H1 (cell line): ENCODE measurements around the gene DOCK9. TPM values are rescaled to one million over a fixed set of nuclear protein-coding genes. Genes with fewer than 3 reads are reported as not detected.

Experiments
- CTCF ChIA-PET: fragments of 300-600 bp; sonication (Branson Sonifier 250); formaldehyde crosslinking; loops from one replicate; lab custom pipeline; 2021; ENCODE audit not compliant: partially characterized antibody; lab: Charles Lee
- POLR2A ChIA-PET: fragments of 300-600 bp; sonication (Branson Sonifier 250); formaldehyde crosslinking; loops from one replicate; lab custom pipeline; 2021; ENCODE audit warnings: inconsistent platforms; ENCODE audit not compliant: partially characterized antibody; lab: Charles Lee
- DNase-seq, 2 experiments: peaks; one replicate each; pipeline versions ENCODE4 v3.0.0 to v3.0.0-alpha.2; 2010 to 2022; ENCODE audit warnings: low spot score in 2 of 2, low read depth in 1 of 2, mixed read lengths in 1 of 2
- FAIRE-seq: peaks from 2 replicates; lab custom pipeline; 2011; peaks lifted over from hg19 to GRCh38; lab: Jason Lieb, UNC
- H2AFZ ChIP-seq: 2 replicates; pipeline ENCODE4 v1.8.1; 2012; ENCODE audit warnings: low read length, inconsistent platforms
- H2AK5ac ChIP-seq: 2 replicates; pipeline ENCODE4 v1.6.1; 2013; ENCODE audit warnings: low read depth, low read length
- H2BK120ac ChIP-seq: replicated peaks from 2 replicates; pipeline ENCODE3; 2013; ENCODE audit warnings: low read depth, low read length, inconsistent platforms
- H2BK12ac ChIP-seq: 2 replicates; pipeline ENCODE4 v1.6.1; 2013; ENCODE audit warnings: low read depth, low read length
- H2BK15ac ChIP-seq: 2 replicates; pipeline ENCODE4 v1.6.1; 2013; ENCODE audit warnings: low read length
- H2BK20ac ChIP-seq: 2 replicates; pipeline ENCODE4 v1.6.1; 2013; ENCODE audit warnings: low read length
- H2BK5ac ChIP-seq: 2 replicates; pipeline ENCODE4 v1.6.1; 2013; ENCODE audit warnings: low read depth, low read length
- H3K14ac ChIP-seq: 2 replicates; pipeline ENCODE4 v1.6.1; 2013; ENCODE audit warnings: inconsistent platforms; ENCODE audit not compliant: insufficient read length
- H3K18ac ChIP-seq: 2 replicates; pipeline ENCODE4 v1.6.1; 2013; ENCODE audit warnings: low read length; ENCODE audit errors: extremely low read depth
- H3K23ac ChIP-seq: 2 replicates; pipeline ENCODE4 v1.6.1; 2013; ENCODE audit warnings: inconsistent platforms; ENCODE audit not compliant: insufficient read length
- H3K23me2 ChIP-seq: 2 replicates; pipeline ENCODE4 v1.6.1; 2013; ENCODE audit warnings: low read depth, low read length
- H3K27ac ChIP-seq: 2 replicates; pipeline ENCODE4 v1.6.1; 2011; ENCODE audit warnings: low read depth, low read length, inconsistent platforms
- H3K27me3 ChIP-seq, 4 experiments: replicated peaks in 1 of 4; 1 replicate in 1 of 4; 2 replicates in 3 of 4; pipeline versions ENCODE4 v1.6.1 to v1.8.1; 2011 to 2013; ENCODE audit warnings: low read length in 3 of 4, mild to moderate bottlenecking in 3 of 4, inconsistent platforms in 2 of 4, mixed read lengths in 2 of 4, moderate library complexity in 1 of 4; ENCODE audit not compliant: control insufficient read depth in 3 of 4, insufficient read depth in 3 of 4; ENCODE audit errors: extremely low read depth in 1 of 4
- H3K36me3 ChIP-seq, 4 experiments: 2 replicates each; pipeline versions ENCODE4 v1.6.1 to v1.8.1; 2011 to 2013; ENCODE audit warnings: mild to moderate bottlenecking in 4 of 4, low read length in 3 of 4, moderate library complexity in 2 of 4, control low read depth in 1 of 4, inconsistent platforms in 1 of 4; ENCODE audit not compliant: insufficient read depth in 4 of 4, control insufficient read depth in 2 of 4
- H3K4ac ChIP-seq: replicated peaks from 2 replicates; pipeline ENCODE3; 2013; ENCODE audit warnings: low read length, low read depth, mixed read lengths, inconsistent platforms; ENCODE audit not compliant: insufficient read length
- H3K4me1 ChIP-seq, 4 experiments: replicated peaks in 1 of 4; 1 replicate in 1 of 4; 2 replicates in 3 of 4; pipeline versions ENCODE4 v1.6.1 to v1.8.1; 2011 to 2013; ENCODE audit warnings: low read length in 3 of 4, inconsistent platforms in 2 of 4, mixed read lengths in 1 of 4; ENCODE audit not compliant: insufficient read depth in 4 of 4, control insufficient read depth in 3 of 4
- H3K4me2 ChIP-seq, 2 experiments: 2 replicates each; pipeline versions ENCODE4 v1.6.1 to v1.8.1; 2011 to 2013; ENCODE audit warnings: low read depth in 2 of 2, low read length in 2 of 2, control low read depth in 1 of 2, inconsistent platforms in 1 of 2, mild to moderate bottlenecking in 1 of 2; ENCODE audit not compliant: insufficient read depth in 1 of 2
- H3K4me3 ChIP-seq, 4 experiments: fragments of 200-600, 300-600 bp in 1 of 4; sonication (generic), shearing (Covaris generic), sonication (Bioruptor Twin) in 1 of 4; 2 replicates each; pipeline versions ENCODE4 v1.5.1 to v1.8.1; 2011 to 2016; ENCODE audit warnings: low read length in 4 of 4, low read depth in 3 of 4, control low read depth in 2 of 4, inconsistent platforms in 2 of 4, mild to moderate bottlenecking in 2 of 4, mixed read lengths in 1 of 4, moderate library complexity in 1 of 4; ENCODE audit not compliant: insufficient read depth in 2 of 4; ENCODE audit errors: extremely low read depth in 1 of 4
- H3K56ac ChIP-seq: replicated peaks from 2 replicates; pipeline ENCODE3; 2013; ENCODE audit warnings: low read depth, mild to moderate bottlenecking, mixed read lengths, low read length, inconsistent platforms; ENCODE audit not compliant: insufficient read length
- H3K79me1 ChIP-seq: 2 replicates; pipeline ENCODE4 v1.6.1; 2013; ENCODE audit warnings: low read depth, low read length, control low read depth
- H3K79me2 ChIP-seq, 2 experiments: 2 replicates each; pipeline versions ENCODE4 v1.6.1 to v1.8.1; 2012 to 2013; ENCODE audit warnings: low read length in 2 of 2, mild to moderate bottlenecking in 2 of 2, inconsistent platforms in 1 of 2; ENCODE audit not compliant: insufficient read depth in 2 of 2, control insufficient read depth in 1 of 2
- H3K9ac ChIP-seq, 4 experiments: replicated peaks in 1 of 4; 1 replicate in 1 of 4; 2 replicates in 3 of 4; pipeline versions ENCODE4 v1.6.1 to v1.8.1; 2011 to 2013; ENCODE audit warnings: low read depth in 3 of 4, low read length in 3 of 4, control low read depth in 2 of 4, mild to moderate bottlenecking in 2 of 4, moderate library complexity in 2 of 4, inconsistent platforms in 1 of 4; ENCODE audit errors: extremely low read depth in 1 of 4
- H3K9me3 ChIP-seq, 2 experiments: 2 replicates each; pipeline versions ENCODE4 v1.6.1 to v1.8.1; 2012 to 2013; ENCODE audit warnings: mild to moderate bottlenecking in 2 of 2, moderate library complexity in 2 of 2, control low read depth in 1 of 2, inconsistent platforms in 1 of 2, low read depth in 1 of 2, low read length in 1 of 2, mixed read lengths in 1 of 2; ENCODE audit not compliant: insufficient read depth in 2 of 2
- H4K20me1 ChIP-seq, 2 experiments: replicated peaks in 1 of 2; 2 replicates each; pipeline versions ENCODE3 to v1.8.1; 2011 to 2013; ENCODE audit warnings: inconsistent platforms in 2 of 2, low read length in 2 of 2, mild to moderate bottlenecking in 1 of 2; ENCODE audit not compliant: insufficient read depth in 2 of 2, control insufficient read depth in 1 of 2
- H4K5ac ChIP-seq: 2 replicates; pipeline ENCODE4 v1.6.1; 2013; ENCODE audit warnings: low read length, low read depth, mixed read lengths, inconsistent platforms; ENCODE audit not compliant: insufficient read length
- H4K8ac ChIP-seq: 2 replicates; pipeline ENCODE4 v1.8.0; 2013; ENCODE audit warnings: mild to moderate bottlenecking, moderate library complexity, low read length, inconsistent platforms; ENCODE audit not compliant: insufficient read depth; ENCODE audit errors: extremely low read depth
- H4K91ac ChIP-seq: replicated peaks from 2 replicates; pipeline ENCODE3; 2013; ENCODE audit warnings: low read length, mixed read lengths, inconsistent platforms; ENCODE audit not compliant: insufficient read length
- ASH2L ChIP-seq: fragments of 200-600, 300-600 bp; sonication (generic); IDR thresholded peaks from one replicate; pipeline ENCODE4 v1.7.1; 2017; ENCODE audit warnings: low read length
- CHD2 ChIP-seq: IDR thresholded peaks from 2 replicates; pipeline ENCODE4 v1.6.1; 2012; ENCODE audit warnings: low read length, improper control_type of control experiment
- CREB1 ChIP-seq: IDR thresholded peaks from 2 replicates; pipeline ENCODE4 v1.6.1; 2012; ENCODE audit warnings: inconsistent platforms
- EP300 ChIP-seq, 2 experiments: IDR thresholded peaks; 1 replicate in 1 of 2; 2 replicates in 1 of 2; pipeline ENCODE4 v1.6.1; 2011 to 2012; ENCODE audit warnings: low read depth in 2 of 2, low read length in 2 of 2, mild to moderate bottlenecking in 2 of 2, borderline replicate concordance in 1 of 2, inconsistent platforms in 1 of 2, moderate library complexity in 1 of 2
- GABPA ChIP-seq: IDR thresholded peaks from 2 replicates; pipeline ENCODE4 v1.6.1; 2011; ENCODE audit warnings: mild to moderate bottlenecking, low read length, moderate library complexity, borderline replicate concordance; ENCODE audit not compliant: insufficient read depth
- GTF2F1 ChIP-seq: IDR thresholded peaks from 2 replicates; pipeline ENCODE4 v1.6.1; 2012; ENCODE audit warnings: low read depth, low read length, improper control_type of control experiment, borderline replicate concordance
- HDAC2 ChIP-seq, 2 experiments: fragments of 300-600 bp in 1 of 2; sonication (generic) in 1 of 2; IDR thresholded peaks; 2 replicates each; pipeline ENCODE4 v1.6.1; 2011 to 2012; ENCODE audit warnings: low read depth in 2 of 2, low read length in 2 of 2, mild to moderate bottlenecking in 2 of 2, moderate library complexity in 2 of 2, borderline replicate concordance in 1 of 2, inconsistent platforms in 1 of 2
- MAX ChIP-seq: IDR thresholded peaks from 2 replicates; pipeline ENCODE4 v1.6.1; 2012; ENCODE audit warnings: inconsistent platforms
- RAD21 ChIP-seq, 2 experiments: IDR thresholded peaks in 1 of 2; conservative IDR thresholded peaks in 1 of 2; 2 replicates each; pipeline ENCODE4 v1.6.1; 2011; ENCODE audit warnings: low read depth in 2 of 2, low read length in 2 of 2, improper control_type of control experiment in 1 of 2, inconsistent platforms in 1 of 2, mild to moderate bottlenecking in 1 of 2, moderate library complexity in 1 of 2
- RBBP5 ChIP-seq: IDR thresholded peaks from 2 replicates; pipeline ENCODE4 v1.7.1; 2012; ENCODE audit warnings: low read depth, mild to moderate bottlenecking, inconsistent platforms, low read length, moderate library complexity, borderline replicate concordance
- SP2 ChIP-seq: IDR thresholded peaks from 2 replicates; pipeline ENCODE4 v1.6.1; 2012; ENCODE audit warnings: mild to moderate bottlenecking, low read length, inconsistent platforms
- SUZ12 ChIP-seq: fragments of 200-600 bp; sonication (generic); IDR thresholded peaks from 2 replicates; pipeline ENCODE4 v1.6.1; 2012; ENCODE audit warnings: mild to moderate bottlenecking, inconsistent platforms, low read length, moderate library complexity, mixed read lengths
- TAF1 ChIP-seq: IDR thresholded peaks from 2 replicates; pipeline ENCODE4 v1.6.1; 2011; ENCODE audit warnings: mild to moderate bottlenecking, low read depth, low read length
- TAF7 ChIP-seq: optimal IDR thresholded peaks from 2 replicates; pipeline ENCODE3; 2011; ENCODE audit warnings: low read depth, mild to moderate bottlenecking, inconsistent platforms, low read length, moderate library complexity, borderline replicate concordance
- WGBS, 2 experiments: shearing (Covaris generic) in 1 of 2; methylation state at CpG; one replicate each; pipeline versions ENCODE4 v1.1.6 to v1.1.7; 2013 to 2015; ENCODE audit warnings: low lambda C conversion rate in 2 of 2, mixed read lengths in 2 of 2, inconsistent platforms in 1 of 2, low coverage in 1 of 2, missing lambda C conversion rate in 1 of 2; ENCODE audit not compliant: insufficient replicate concordance in 2 of 2, insufficient coverage in 1 of 2, insufficient read length in 1 of 2; ENCODE audit errors: extremely low coverage in 1 of 2, missing lambda C conversion rate in 1 of 2; 5-methylcytosine and 5-hydroxymethylcytosine counted together
- polyA plus RNA-seq, 7 experiments: library from polyadenylated mRNA; depleted of rRNA in 3 of 7; stranded (reverse) in 5 of 7; unstranded in 2 of 7; fragments of >200 nt in 5 of 7; fragments of 200-250 nt in 2 of 7; gene quantifications; 1 replicate in 5 of 7; 2 replicates in 1 of 7; 4 replicates in 1 of 7; pipeline versions ENCODE4 v1.2.1 to v1.2.3, GENCODE V29; 2011 to 2013; ENCODE audit warnings: missing spikeins in 2 of 7, mixed read lengths in 2 of 7
- total RNA-seq: library from RNA; stranded (reverse); fragmentation: NEBNext Ultra II Directional; extraction: Animal tissue kit (Norgen Biotek cat#: 25700); gene quantifications from 2 replicates; pipeline ENCODE4 v1.2.1, GENCODE V29; 2021

The DOCK9 gene
- total and polyA plus RNA-seq, 2 of the 8 experiments (the other 6 are each of a cell fraction or from before 2014, with no cell fraction given), result 21.6 to 31.5 TPM

DNA sequence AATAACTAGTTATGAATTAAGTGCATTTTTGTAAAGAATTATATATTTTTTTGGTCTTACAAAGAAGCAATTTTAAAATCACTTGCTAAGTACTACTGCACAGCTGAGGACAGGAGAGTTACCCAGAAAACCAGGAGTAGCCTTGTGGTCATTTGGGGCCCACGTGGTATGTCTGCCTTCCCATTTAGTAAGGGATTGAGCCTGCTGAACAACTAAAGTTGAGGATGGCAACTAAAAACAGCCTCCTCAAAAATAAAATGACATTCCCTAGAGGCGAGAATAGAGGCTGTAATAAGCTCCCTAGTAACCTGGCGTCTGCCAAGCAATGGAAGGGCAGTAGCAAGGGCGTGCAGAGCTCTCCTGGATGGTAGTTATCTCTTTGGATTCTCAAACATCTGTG lies 36.3 kb downstream of the DOCK9 start:
- WGBS, 2 experiments, result 86% methylated on average over 4 of the region's 4 CpGs; no CpG with 5 or more reads in 1 of the 2 experiments
- Histone ChIP-seq H2AK5ac (no peak overlapping the region), H3K23ac (no peak overlapping the region), H3K9me3 (no peaks in the 10 kb centered on the region), H3K56ac (no peak overlapping the region), H2BK120ac (no peak overlapping the region), H3K9ac (no peak overlapping the region), H2BK15ac (no peak overlapping the region), H3K36me3 (no peaks in the 10 kb centered on the region), H3K4ac (no peak overlapping the region), H4K8ac (no peak overlapping the region), H3K79me1 (no peaks in the 10 kb centered on the region), H2AFZ (no peak overlapping the region), H2BK20ac (no peak overlapping the region), H3K4me1 (peaks cover 1 to 16% (median 12%) of the 10 kb centered on the region in 4 experiments), H2BK5ac (no peak overlapping the region), H4K5ac (no peak overlapping the region), H3K4me2 (no peak overlapping the region), H3K14ac (no peak overlapping the region), H3K27me3 (no peaks in the 10 kb centered on the region), H3K79me2 (no peaks in the 10 kb centered on the region), H4K20me1 (no peaks in the 10 kb centered on the region), H3K23me2 (no peaks in the 10 kb centered on the region), H3K4me3 (no peak overlapping the region), H3K27ac (no peak overlapping the region), H2BK12ac (no peak overlapping the region), H3K18ac (no peak overlapping the region), H4K91ac (no peak overlapping the region)
- FAIRE-seq (no peak), DNase-seq (no peak)
- CTCF ChIA-PET, result interaction anchor here (0.9 kb wide), 2 partner anchors 30 to 66 kb away, joined by 3 read pairs; no protein-coding TSS in a partner anchor
- POLR2A ChIA-PET, result no interaction called here
- TF ChIP-seq CHD2, result no peak
- TF ChIP-seq GTF2F1, result no peak
- TF ChIP-seq SP2, result no peak
- no peak for TF ChIP-seq CREB1
- no peak for TF ChIP-seq RAD21 (IDR thresholded peaks at IDR 0.05 in 1 of 2, conservative IDR thresholded peaks at IDR 0.05 in 1 of 2; ENCODE audit: low read depth in 2 of 2, low read length in 2 of 2)
- no peak for TF ChIP-seq SUZ12
- no peak for TF ChIP-seq HDAC2 (IDR thresholded peaks at IDR 0.05; ENCODE audit: borderline replicate concordance in 1 of 2, low read depth in 2 of 2, low read length in 2 of 2)
- no peak for TF ChIP-seq TAF7
- no peak for TF ChIP-seq ASH2L
- TF ChIP-seq GABPA, result no peak
- TF ChIP-seq TAF1, result no peak
- TF ChIP-seq RBBP5, result no peak
- no peak for TF ChIP-seq MAX
- no peak for TF ChIP-seq EP300 (IDR thresholded peaks at IDR 0.05; ENCODE audit: borderline replicate concordance in 1 of 2, low read depth in 2 of 2, low read length in 2 of 2)
